ENCODE measurements around the gene PDE6C. TPM values are rescaled to one million over a fixed set of nuclear protein-coding genes. Genes with fewer than 3 reads are reported as not detected.

Gene PDE6C
- total RNA-seq, 1 experiment from 2014 or later = not detected

DNA sequence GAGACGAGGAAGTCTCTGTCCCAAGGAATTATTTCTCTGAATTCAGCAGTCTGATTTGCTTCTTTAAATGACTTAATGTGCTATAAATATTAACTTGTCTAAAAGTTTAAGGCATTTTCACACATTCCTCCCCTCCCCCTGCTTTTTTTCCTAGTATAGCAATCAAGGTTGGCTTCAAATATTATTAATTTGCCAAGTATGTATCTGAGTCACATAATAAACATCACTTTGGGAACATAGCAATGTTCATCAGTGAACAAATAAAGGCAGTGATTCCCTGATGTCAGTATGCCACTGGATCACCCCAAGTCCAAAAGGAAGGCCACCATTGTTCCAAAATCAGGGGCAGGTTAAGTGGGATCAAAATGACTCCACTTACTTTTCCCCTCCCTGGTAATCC is 40.5 kb downstream of the PDE6C start:
- no peaks in the 10 kb centered on the region for H3K27me3 ChIP-seq (ENCODE audit: control insufficient read depth, insufficient read depth, low read length)
- H3K4me3 ChIP-seq (ENCODE audit: insufficient read depth, low read depth, low read length) = no peak overlapping the region
- H3K36me3 ChIP-seq (replicated peaks; ENCODE audit: control insufficient read depth, insufficient read depth, low read length) = no peaks in the 10 kb centered on the region
- no peak for DNase-seq

DNA sequence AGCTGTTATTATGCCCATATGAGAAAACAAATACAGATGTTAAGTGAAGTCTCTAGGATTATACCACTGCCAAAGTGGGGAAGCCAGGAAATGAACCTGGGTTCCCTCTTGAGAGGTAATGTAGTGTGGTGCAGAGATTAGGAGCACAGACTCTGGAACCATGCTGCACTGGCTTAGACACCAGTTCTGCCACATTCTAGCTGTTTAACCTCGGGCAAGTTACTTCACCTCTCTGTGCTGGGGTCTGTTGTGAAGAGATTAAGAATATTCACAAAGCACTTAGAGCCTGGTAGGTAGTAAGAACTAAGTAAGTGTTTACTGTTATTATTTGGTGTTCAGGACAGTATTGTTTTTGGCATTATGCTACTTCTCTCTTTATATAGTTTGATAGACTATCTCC is 41.9 kb downstream of the PDE6C start:
- no peaks in the 10 kb centered on the region for H3K27me3 ChIP-seq (ENCODE audit: control insufficient read depth, insufficient read depth, low read length)
- no peak for DNase-seq
- H3K36me3 ChIP-seq (replicated peaks; ENCODE audit: control insufficient read depth, insufficient read depth, low read length) = no peaks in the 10 kb centered on the region
- H3K4me3 ChIP-seq (ENCODE audit: insufficient read depth, low read depth, low read length) = no peak overlapping the region

DNA sequence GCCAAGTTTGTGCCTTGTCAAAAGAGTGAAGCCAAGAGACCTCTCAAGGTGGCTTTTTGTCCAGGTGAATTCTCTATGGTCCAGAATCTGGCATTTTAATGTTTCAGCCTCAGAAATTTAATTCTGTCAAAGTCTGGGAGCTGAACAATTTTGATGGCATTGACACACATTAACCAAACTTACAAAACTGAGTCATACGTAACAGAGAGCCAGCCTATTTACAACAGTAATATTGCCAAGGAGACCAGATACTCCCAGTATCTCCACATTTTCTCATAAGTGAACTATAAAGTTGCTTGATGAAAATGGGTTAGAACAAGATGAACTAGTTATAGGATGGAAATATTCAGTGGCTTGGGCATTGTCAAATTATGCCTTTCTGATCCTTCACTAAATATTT is 43.8 kb downstream of the PDE6C start:
- no peaks in the 10 kb centered on the region for H3K36me3 ChIP-seq (replicated peaks; ENCODE audit: control insufficient read depth, insufficient read depth, low read length)

DNA sequence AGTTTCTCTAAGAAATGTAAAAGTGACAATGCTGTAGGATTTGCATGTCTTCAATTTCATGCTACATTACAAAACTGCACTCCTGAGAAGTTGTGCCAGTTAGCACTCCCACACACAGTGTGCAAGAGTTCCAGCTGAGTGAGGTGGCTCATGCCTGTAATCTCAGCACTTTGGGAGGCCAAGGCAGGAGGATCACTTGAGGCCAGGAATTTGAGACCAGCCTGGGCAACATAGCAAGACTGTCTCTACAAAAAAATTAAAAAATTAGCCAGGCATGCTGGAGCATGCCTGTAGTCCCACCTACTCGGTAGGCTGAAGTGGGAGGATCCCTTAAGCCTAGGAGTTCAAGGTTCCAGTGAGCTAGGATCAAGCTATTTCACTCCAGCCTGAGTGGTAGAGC is 45.4 kb downstream of the PDE6C start:
- Histone ChIP-seq H3K36me3 (replicated peaks; ENCODE audit: control insufficient read depth, insufficient read depth, low read length) (no peaks in the 10 kb centered on the region), H3K4me3 (ENCODE audit: insufficient read depth, low read depth, low read length) (no peak overlapping the region), H3K27me3 (ENCODE audit: control insufficient read depth, insufficient read depth, low read length) (no peaks in the 10 kb centered on the region)
- DNase-seq = no peak

More for the DNA sequence above, 43.8 kb downstream of the PDE6C start:
- no peak overlapping the region for H3K4me3 ChIP-seq (ENCODE audit: insufficient read depth, low read depth, low read length)
- DNase-seq = no peak
- no peaks in the 10 kb centered on the region for H3K27me3 ChIP-seq (ENCODE audit: control insufficient read depth, insufficient read depth, low read length)

DNA sequence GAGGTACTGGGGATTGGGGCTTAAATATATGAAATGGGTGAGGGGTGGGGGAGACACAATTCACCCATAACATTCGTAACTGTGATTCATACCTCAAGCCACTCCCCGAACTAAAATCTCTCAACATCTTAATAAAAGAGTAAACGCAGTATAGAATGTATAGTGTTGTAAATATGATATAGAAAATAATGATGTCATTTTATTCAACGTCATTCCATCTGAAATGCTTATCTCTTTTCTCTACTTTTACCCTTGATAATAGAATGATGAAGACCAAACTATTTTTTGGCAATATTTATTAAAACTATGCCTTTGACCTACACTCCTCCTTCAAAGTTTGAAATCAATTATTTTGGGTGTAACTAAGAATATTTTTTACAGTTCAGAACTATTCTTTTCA is 53.7 kb downstream of the PDE6C start:
- H3K27me3 ChIP-seq (ENCODE audit: control insufficient read depth, insufficient read depth, low read length) = no peaks in the 10 kb centered on the region
- H3K36me3 ChIP-seq (replicated peaks; ENCODE audit: control insufficient read depth, insufficient read depth, low read length) = peaks cover 2% of the 10 kb centered on the region
- no peak for DNase-seq
- no peak overlapping the region for H3K4me3 ChIP-seq (ENCODE audit: insufficient read depth, low read depth, low read length)

DNA sequence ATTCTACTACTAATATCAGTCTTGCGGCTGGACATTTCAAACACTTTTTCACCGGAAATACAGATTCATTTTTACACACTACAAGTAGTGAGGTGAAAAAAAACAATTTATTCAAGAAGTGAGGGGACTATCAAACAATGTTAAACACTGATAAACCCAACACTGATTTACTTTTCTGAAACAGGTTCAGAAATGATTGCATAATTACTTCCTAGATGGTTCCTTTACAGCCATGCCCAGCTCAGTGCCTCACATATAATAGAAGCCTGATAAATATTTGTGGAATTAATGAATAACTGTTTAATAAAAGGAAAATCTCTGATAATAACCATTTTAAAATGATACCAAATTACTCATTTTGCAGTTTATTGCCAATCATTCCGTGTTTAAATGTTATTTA is 55.5 kb downstream of the PDE6C start:
- no peak for DNase-seq
- H3K36me3 ChIP-seq (replicated peaks; ENCODE audit: control insufficient read depth, insufficient read depth, low read length) = peaks cover 2% of the 10 kb centered on the region
- no peaks in the 10 kb centered on the region for H3K27me3 ChIP-seq (ENCODE audit: control insufficient read depth, insufficient read depth, low read length)
- H3K4me3 ChIP-seq (ENCODE audit: insufficient read depth, low read depth, low read length) = no peak overlapping the region

DNA sequence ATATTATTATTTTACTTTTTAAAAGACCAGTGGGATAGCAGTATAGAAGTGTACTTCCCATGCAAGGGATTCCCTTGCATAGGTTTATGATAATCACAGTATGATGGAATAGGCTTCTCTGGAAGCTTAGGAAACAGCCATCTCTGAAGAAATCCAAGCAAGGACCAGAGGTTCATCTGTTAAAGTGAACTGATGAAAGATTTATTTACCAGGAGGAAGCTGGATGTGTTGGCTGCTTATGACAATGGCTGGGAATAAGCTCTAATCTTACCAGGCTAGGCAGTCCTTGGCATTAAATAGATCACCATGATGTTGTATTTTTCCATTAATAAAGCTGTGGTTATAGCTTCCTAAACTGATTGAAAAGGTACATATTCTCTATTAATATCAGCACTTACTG is 58.0 kb downstream of the PDE6C start:
- DNase-seq = no peak
- no peaks in the 10 kb centered on the region for H3K27me3 ChIP-seq (ENCODE audit: control insufficient read depth, insufficient read depth, low read length)
- no peak overlapping the region for H3K4me3 ChIP-seq (ENCODE audit: insufficient read depth, low read depth, low read length)
- H3K36me3 ChIP-seq (replicated peaks; ENCODE audit: control insufficient read depth, insufficient read depth, low read length) = peaks cover 2% of the 10 kb centered on the region

DNA sequence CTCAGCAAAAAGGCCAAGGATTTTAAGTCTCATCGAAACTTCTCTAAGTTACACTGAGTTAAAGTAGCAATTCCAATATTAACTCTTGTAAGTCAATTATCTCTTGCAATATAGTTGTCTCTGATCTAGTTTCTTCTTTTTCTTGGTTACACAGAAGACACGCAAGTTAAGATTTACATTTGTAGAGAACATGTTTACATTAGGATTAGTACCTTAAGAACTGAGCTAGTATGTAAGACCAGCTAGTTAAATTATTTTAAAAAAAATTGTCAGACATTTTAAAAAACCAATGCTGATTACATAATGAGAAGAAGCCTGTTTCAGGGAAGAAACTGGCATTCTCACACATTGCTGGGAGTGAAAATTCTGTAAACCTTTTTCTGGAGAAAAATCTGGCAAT is 58.7 kb downstream of the PDE6C start:
- H3K4me3 ChIP-seq (ENCODE audit: insufficient read depth, low read depth, low read length) = no peak overlapping the region
- no peak for DNase-seq
- H3K36me3 ChIP-seq (replicated peaks; ENCODE audit: control insufficient read depth, insufficient read depth, low read length) = peaks cover 2% of the 10 kb centered on the region
- H3K27me3 ChIP-seq (ENCODE audit: control insufficient read depth, insufficient read depth, low read length) = no peaks in the 10 kb centered on the region

DNA sequence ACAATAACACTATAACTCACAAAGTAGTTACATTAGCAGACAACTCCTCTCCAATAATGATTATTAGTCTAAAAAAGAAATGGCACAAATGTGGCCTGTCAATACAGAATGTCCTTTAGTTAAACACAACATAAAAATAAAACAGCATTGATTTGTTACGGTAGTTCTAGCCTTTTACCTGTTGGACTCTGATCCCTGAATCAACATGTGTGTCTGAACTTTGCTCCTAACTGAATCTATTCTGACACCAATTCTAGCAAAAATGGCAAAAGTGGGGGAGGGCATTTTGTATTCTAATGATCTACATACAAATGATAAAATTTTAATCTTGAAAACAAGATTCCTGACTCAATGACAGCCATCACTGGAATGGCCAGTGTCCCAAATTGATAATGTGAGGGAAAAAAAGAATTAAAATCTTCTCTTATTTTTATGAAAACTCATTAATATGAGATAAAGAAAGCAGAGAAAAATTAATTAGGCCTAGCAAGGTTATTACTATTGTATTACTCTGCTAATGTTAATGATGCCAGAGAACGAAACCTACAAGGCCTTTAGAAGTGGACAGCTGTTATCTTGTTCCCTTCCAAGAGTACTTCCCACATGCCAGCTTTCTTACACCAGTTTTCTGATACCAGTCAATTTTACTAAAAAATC is 59.8 kb downstream of the PDE6C start:
- no peak overlapping the region for H3K4me3 ChIP-seq (ENCODE audit: insufficient read depth, low read depth, low read length)
- DNase-seq = no peak
- H3K27me3 ChIP-seq (ENCODE audit: control insufficient read depth, insufficient read depth, low read length) = no peaks in the 10 kb centered on the region
- peaks cover 2% of the 10 kb centered on the region for H3K36me3 ChIP-seq (replicated peaks; ENCODE audit: control insufficient read depth, insufficient read depth, low read length)

DNA sequence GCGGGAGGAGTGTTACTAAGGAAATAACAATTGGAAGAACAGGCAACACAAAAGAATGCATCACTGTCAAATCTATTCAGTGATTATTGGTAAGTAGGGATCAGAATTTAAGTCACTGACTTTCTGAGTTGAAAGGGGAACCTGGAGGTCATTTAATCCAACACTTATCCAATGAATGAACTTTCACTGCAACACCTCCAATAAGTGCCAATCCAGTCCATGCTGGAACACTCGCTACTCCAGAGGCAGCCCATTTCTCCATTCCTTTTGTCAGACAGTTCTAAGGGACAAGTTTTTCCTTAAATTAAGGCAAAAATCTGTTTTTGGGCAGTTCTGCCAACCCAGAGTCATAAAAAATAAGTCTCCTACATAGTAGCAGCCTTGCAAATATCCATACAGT is 60.6 kb downstream of the PDE6C start:
- Histone ChIP-seq H3K36me3 (replicated peaks; ENCODE audit: control insufficient read depth, insufficient read depth, low read length) (peaks cover 2% of the 10 kb centered on the region), H3K4me3 (ENCODE audit: insufficient read depth, low read depth, low read length) (no peak overlapping the region)
- no peak for DNase-seq

DNA sequence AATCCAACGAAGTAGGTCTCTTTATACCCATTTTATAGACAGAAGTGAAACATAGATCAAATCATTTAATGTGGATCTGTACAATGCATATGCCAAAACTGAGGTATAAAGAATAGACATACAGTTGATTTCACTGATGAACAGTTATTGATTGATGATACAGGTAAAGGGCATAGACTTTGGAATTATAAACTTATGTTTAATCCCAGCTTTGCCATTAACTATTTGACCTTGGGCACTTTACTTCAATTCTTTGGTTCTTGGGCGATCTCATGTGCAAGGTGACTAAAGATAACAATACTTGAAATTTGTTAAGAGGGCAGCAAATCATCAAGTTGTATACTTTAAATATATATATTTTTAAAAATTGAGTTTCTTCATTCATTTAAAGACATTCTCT is 61.5 kb downstream of the PDE6C start:
- H3K27me3 ChIP-seq (ENCODE audit: control insufficient read depth, insufficient read depth, low read length) = no peaks in the 10 kb centered on the region
- H3K36me3 ChIP-seq (replicated peaks; ENCODE audit: control insufficient read depth, insufficient read depth, low read length) = peaks cover 2% of the 10 kb centered on the region
- no peak for DNase-seq
- no peak overlapping the region for H3K4me3 ChIP-seq (ENCODE audit: insufficient read depth, low read depth, low read length)

More for the DNA sequence above, 60.6 kb downstream of the PDE6C start:
- H3K27me3 ChIP-seq (ENCODE audit: control insufficient read depth, insufficient read depth, low read length) = no peaks in the 10 kb centered on the region

DNA sequence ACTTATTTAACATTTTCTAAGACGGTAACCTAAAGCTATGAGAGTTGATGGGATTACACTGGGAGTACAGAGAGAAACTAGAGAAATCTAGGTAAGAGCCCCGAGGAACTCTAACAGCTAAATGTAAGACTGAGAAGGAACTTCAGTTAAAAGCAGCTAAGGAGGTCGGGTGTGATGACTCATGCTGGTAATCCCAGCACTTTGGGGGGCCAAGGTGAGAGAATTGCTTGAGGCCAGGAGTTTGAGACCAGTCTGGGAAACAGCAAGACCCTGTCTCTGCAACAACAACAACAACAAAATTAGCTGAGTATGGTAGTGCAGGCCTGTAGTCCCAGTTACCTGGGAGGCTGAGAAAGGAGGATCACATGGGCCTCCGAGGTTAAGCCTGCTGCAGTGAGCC is 66.0 kb downstream of the PDE6C start:
- Histone ChIP-seq H3K4me3 (ENCODE audit: insufficient read depth, low read depth, low read length) (no peak overlapping the region), H3K36me3 (replicated peaks; ENCODE audit: control insufficient read depth, insufficient read depth, low read length) (peaks cover 2% of the 10 kb centered on the region), H3K27me3 (ENCODE audit: control insufficient read depth, insufficient read depth, low read length) (no peaks in the 10 kb centered on the region)
- no peak for DNase-seq

DNA sequence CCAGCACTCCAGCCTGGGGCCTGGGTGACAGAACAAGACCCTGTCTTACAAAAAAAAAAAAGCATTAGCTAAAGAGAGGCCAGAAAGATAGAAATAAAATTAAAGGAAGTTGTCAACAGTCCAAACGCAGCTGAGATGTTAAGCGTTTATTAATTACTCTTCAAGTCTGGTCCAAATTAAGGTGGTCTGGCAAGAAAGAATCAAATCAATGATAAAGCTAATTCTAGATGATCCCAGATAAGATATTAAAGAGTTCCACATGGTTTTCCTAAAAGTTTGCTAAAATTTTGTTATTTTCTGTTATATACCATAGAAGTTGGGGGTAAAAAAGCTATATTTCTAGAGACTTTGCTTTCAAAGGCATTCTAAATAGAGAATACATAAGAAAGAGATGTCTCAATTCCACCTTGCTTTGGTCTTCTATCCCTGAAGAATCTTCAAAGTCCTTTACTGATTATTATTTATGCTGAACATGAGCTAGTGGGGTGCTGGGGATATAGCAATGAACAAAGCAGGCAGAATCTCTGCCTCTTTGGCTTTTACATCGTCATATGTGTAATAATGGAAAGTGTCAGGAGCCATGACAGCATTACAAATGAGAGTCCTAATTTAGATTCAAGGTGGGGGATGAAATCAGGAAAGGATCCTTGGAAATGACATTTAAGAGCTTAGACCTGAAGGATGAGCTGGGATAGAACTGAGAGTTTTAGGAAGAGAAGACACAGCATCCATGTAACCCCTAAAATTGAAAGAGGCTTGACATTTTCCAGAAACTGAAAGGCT is 66.7 kb downstream of the PDE6C start:
- DNase-seq = no peak
- Histone ChIP-seq H3K36me3 (replicated peaks; ENCODE audit: control insufficient read depth, insufficient read depth, low read length) (peaks cover 2% of the 10 kb centered on the region), H3K27me3 (ENCODE audit: control insufficient read depth, insufficient read depth, low read length) (no peaks in the 10 kb centered on the region), H3K4me3 (ENCODE audit: insufficient read depth, low read depth, low read length) (no peak overlapping the region)

DNA sequence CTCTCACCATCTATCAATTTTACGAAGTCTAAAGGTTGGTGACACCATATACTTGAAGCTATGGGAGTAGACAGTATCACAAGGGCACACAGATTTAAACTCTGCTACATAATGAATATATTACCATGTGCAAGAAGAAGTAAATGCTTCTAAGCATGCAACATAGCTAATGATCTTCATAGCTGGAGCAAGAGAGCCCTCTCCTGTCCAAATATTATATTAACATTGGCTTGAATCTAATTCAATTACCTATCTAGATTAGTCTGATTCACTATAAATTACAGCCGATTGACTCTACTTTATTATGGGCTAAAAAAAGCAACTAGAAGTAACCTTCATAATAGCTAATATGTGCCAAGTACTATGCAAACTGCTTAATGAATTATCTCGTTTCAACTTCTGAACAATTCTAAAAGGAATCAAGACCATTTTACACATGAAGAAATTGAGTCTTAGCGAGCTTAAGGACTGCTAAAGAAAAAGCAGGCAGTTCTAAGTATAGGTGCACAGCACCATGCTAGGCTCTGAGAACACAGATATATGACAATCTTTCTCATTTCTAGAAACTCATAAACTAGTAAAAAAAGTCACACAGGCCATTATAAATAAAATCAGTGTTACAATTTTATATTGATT is 68.2 kb downstream of the PDE6C start:
- Histone ChIP-seq H3K36me3 (replicated peaks; ENCODE audit: control insufficient read depth, insufficient read depth, low read length) (peaks cover 2% of the 10 kb centered on the region), H3K4me3 (ENCODE audit: insufficient read depth, low read depth, low read length) (no peak overlapping the region), H3K27me3 (ENCODE audit: control insufficient read depth, insufficient read depth, low read length) (no peaks in the 10 kb centered on the region)
- DNase-seq = no peak

DNA sequence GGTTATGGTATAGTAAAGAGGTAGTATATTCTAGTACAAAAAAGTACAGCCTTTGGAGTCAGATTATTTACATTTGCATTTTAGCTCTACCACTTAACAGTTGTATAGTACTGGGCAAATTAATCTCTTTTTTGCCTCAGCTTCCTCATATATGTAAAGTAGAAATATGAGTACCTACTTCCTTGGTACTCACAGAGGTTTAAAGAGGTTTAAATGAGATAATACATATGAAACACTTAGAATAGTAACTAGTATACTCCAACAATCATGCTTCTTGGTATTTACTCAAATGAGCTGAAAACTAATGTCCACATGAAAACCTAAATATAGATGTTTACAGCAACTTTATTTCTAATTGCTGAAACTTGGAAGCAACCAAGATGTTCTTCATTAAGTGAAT is 75.4 kb downstream of the PDE6C start:
- no peaks in the 10 kb centered on the region for H3K27me3 ChIP-seq (ENCODE audit: control insufficient read depth, insufficient read depth, low read length)
- peaks cover 2% of the 10 kb centered on the region for H3K36me3 ChIP-seq (replicated peaks; ENCODE audit: control insufficient read depth, insufficient read depth, low read length)
- DNase-seq = no peak
- H3K4me3 ChIP-seq (ENCODE audit: insufficient read depth, low read depth, low read length) = no peak overlapping the region

Measured in H7 (cell line).